NB4 (cell line): Measurements from ENCODE around the gene SNRPB.

Source experiments
- DNase-seq: peaks from one replicate; pipeline ENCODE4 v3.0.0; 2010; ENCODE audit warnings: low read depth
- H3K4me3 ChIP-seq: one replicate; pipeline ENCODE4 v1.5.1; 2011; ENCODE audit warnings: mild to moderate bottlenecking, low read depth, low read length, moderate library complexity
- CTCF ChIP-seq: IDR thresholded peaks from one replicate; pipeline ENCODE4 v1.5.1; 2012; ENCODE audit warnings: low read depth, low read length
- MAX ChIP-seq: IDR thresholded peaks from 2 replicates; pipeline ENCODE4 v1.6.1; 2011; ENCODE audit warnings: low read depth, low read length
- MYC ChIP-seq: IDR thresholded peaks from 2 replicates; pipeline ENCODE4 v1.6.1; 2011; ENCODE audit warnings: low read depth, low read length
- POLR2A ChIP-seq: IDR thresholded peaks from 2 replicates; pipeline ENCODE4 v1.6.1; 2011; ENCODE audit warnings: mild to moderate bottlenecking; ENCODE audit not compliant: insufficient read length; ENCODE audit errors: extremely low read depth

Gene SNRPB

GRCh38 chr20:2476742-2477615 is 6.4 kb upstream of the SNRPB start:
- peak; percentile 30 for DNase-seq
- TF ChIP-seq MYC: no peak
- TF ChIP-seq POLR2A: no peak
- peak; percentile 48 for TF ChIP-seq CTCF
- H3K4me3 ChIP-seq: no peak overlapping the region

- DNase-seq: no peak
- TF ChIP-seq MYC: no peak
- no peak for TF ChIP-seq CTCF
- no peak for TF ChIP-seq POLR2A
- no peak for TF ChIP-seq MAX
- no peak overlapping the region for H3K4me3 ChIP-seq
Observed at GRCh38 chr20:2475850-2476741, 5.5 kb upstream of the SNRPB start.

- no peak for DNase-seq
- no peak overlapping the region for H3K4me3 ChIP-seq
- TF ChIP-seq MYC (no peak), CTCF (no peak), POLR2A (no peak), MAX (no peak)
Observed at GRCh38 chr20:2473516-2473915, 2.9 kb upstream of the SNRPB start.

- peak; percentile 85 for DNase-seq
- H3K4me3 ChIP-seq: peak overlapping the region; percentile 98
- TF ChIP-seq CTCF (no peak), POLR2A (no peak), MAX (peak; percentile 33; the same call in 1 of the 2 replicates), MYC (peak; percentile 77)
Observed at GRCh38 chr20:2469991-2470422, 582 bp downstream of the SNRPB start.

- TF ChIP-seq POLR2A: no peak
- H3K4me3 ChIP-seq: peak overlapping the region; percentile 98
- no peak for DNase-seq
Observed at GRCh38 chr20:2468581-2469407, 1.8 kb downstream of the SNRPB start.
